ENCODE results near the gene FFAR4.

The FFAR4 gene

GRCh38 chr10:93554316-93554663, 12.2 kb upstream of the FFAR4 start:
- H2BK5ac ChIP-seq (ENCODE audit: low read depth, low read length, poor library complexity) = no peak overlapping the region
- H3K4me1 ChIP-seq (ENCODE audit: control insufficient read depth in 1 of 2, insufficient read depth in 2 of 2, low read length in 2 of 2) = peaks cover 2 to 9% of the 10 kb centered on the region in 2 experiments
- no peak overlapping the region for H3K4me3 ChIP-seq (ENCODE audit: low read depth, low read length)
- no peak for DNase-seq
- no peak overlapping the region for H2BK120ac ChIP-seq (ENCODE audit: insufficient read depth, low read length, poor library complexity)
- no peak overlapping the region for H3K4ac ChIP-seq (ENCODE audit: low read depth, low read length)
- H2AFZ ChIP-seq (ENCODE audit: insufficient read depth, low read length, poor library complexity) = no peak overlapping the region
- no peak overlapping the region for H3K23ac ChIP-seq (ENCODE audit: low read length)
- no peak overlapping the region for H3K18ac ChIP-seq (ENCODE audit: low read length)
- no peak overlapping the region for H2AK5ac ChIP-seq (ENCODE audit: low read length)
- H3K79me2 ChIP-seq (ENCODE audit: control insufficient read depth, insufficient read depth, low read length, poor library complexity) = no peaks in the 10 kb centered on the region
- no peak overlapping the region for H3K27ac ChIP-seq (ENCODE audit: low read depth, low read length)
- no peak overlapping the region for H4K8ac ChIP-seq (ENCODE audit: low read depth, low read length)
- H3K14ac ChIP-seq (ENCODE audit: low read length) = no peak overlapping the region
- H4K91ac ChIP-seq (ENCODE audit: low read depth, low read length) = no peak overlapping the region
- H3K9ac ChIP-seq (ENCODE audit: low read length) = no peak overlapping the region
- WGBS (ENCODE audit: extremely low coverage, insufficient coverage, insufficient read length) = no CpG with 5 or more reads among the region's 1 CpG
- H3K27me3 ChIP-seq (ENCODE audit: insufficient read depth, low read length) = no peaks in the 10 kb centered on the region
- peaks cover under 1% of the 10 kb centered on the region for H3K9me3 ChIP-seq (ENCODE audit: insufficient read depth, low read depth, low read length)
- no peaks in the 10 kb centered on the region for H3K36me3 ChIP-seq (ENCODE audit: control insufficient read depth in 1 of 2, insufficient read depth in 2 of 2, low read length in 2 of 2)
- peaks cover under 1% of the 10 kb centered on the region for H3K79me1 ChIP-seq (ENCODE audit: low read length)
- H4K12ac ChIP-seq (ENCODE audit: low read depth, low read length) = no peak overlapping the region
- no peak overlapping the region for H2BK12ac ChIP-seq (ENCODE audit: low read length)
- no peak overlapping the region for H3K4me2 ChIP-seq (ENCODE audit: low read length)

DNA sequence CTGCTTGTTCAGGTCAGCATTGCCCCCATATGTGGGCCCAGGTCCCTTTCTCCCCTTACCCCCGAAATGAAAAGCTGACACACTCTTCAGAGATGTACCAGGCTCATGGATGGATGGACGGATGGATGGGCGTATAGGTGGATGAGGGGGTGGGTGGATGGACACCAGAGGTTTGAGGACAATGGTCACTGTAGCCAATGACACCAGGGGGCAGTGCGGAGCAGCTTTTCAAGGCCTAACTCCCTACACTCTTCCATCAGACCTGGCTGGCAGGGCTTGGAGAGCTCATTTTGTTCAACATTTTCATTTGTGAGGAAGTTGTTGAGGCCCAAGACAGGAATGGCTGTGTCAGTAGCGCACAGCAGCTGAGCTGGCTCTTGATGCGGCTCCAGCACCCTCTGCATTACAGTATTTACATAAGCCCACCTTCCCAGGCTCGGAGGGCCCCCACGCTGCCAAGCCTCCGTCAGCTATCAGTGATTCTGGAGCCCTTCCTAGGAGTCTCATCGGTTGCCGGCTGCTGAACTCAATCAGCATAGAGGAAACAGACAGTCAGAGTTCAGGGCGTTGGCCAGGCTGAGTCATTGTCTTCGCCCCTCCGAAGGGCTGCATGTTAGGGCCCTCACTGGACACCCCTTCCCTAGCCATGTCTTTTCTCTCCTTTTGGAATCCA, 11.6 kb upstream of the FFAR4 start:
- Histone ChIP-seq H2AK5ac (ENCODE audit: low read length) (no peak overlapping the region), H3K4ac (ENCODE audit: low read depth, low read length) (no peak overlapping the region), H3K9ac (ENCODE audit: low read length) (no peak overlapping the region), H3K4me1 (ENCODE audit: control insufficient read depth in 1 of 2, insufficient read depth in 2 of 2, low read length in 2 of 2) (peaks cover 2 to 11% of the 10 kb centered on the region in 2 experiments), H3K36me3 (ENCODE audit: control insufficient read depth in 1 of 2, insufficient read depth in 2 of 2, low read length in 2 of 2) (no peaks in the 10 kb centered on the region), H2AFZ (ENCODE audit: insufficient read depth, low read length, poor library complexity) (no peak overlapping the region), H4K91ac (ENCODE audit: low read depth, low read length) (no peak overlapping the region), H2BK5ac (ENCODE audit: low read depth, low read length, poor library complexity) (no peak overlapping the region), H3K27me3 (ENCODE audit: insufficient read depth, low read length) (no peaks in the 10 kb centered on the region), H3K27ac (ENCODE audit: low read depth, low read length) (no peak overlapping the region), H3K4me3 (ENCODE audit: low read depth, low read length) (no peak overlapping the region), H3K18ac (ENCODE audit: low read length) (no peak overlapping the region), H3K14ac (ENCODE audit: low read length) (no peak overlapping the region), H3K23ac (ENCODE audit: low read length) (no peak overlapping the region), H4K12ac (ENCODE audit: low read depth, low read length) (no peak overlapping the region), H3K79me1 (ENCODE audit: low read length) (peaks cover 2% of the 10 kb centered on the region), H2BK120ac (ENCODE audit: insufficient read depth, low read length, poor library complexity) (no peak overlapping the region), H3K9me3 (ENCODE audit: insufficient read depth, low read depth, low read length) (peaks cover 5% of the 10 kb centered on the region), H4K8ac (ENCODE audit: low read depth, low read length) (no peak overlapping the region), H3K79me2 (ENCODE audit: control insufficient read depth, insufficient read depth, low read length, poor library complexity) (no peaks in the 10 kb centered on the region), H3K4me2 (ENCODE audit: low read length) (no peak overlapping the region), H2BK12ac (ENCODE audit: low read length) (no peak overlapping the region)
- no CpG with 5 or more reads among the region's 14 CpGs for WGBS (ENCODE audit: extremely low coverage, insufficient coverage, insufficient read length)
- DNase-seq = peak; percentile 78 to 89

DNA sequence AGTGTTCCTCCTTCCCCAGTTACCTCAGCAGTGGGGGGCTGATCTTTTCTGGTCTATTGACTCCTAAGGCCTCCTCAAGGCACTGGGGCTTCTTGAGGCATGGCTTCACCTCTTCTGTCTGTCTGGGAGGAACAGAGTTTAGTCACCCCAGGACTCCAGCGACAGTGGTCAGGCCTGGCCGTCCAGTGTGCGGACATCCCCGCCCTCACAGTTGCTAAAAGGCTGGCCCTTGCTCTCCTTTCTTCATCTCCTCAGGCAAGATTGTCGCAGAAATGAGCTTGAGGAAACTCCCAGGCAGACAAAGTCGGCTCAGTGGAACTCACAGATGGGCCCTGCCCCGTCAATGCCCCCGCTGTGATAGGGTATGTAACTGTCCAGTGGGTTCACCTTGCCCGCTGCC, 7.0 kb upstream of the FFAR4 start:
- H3K27me3 ChIP-seq (ENCODE audit: insufficient read depth, low read length) = no peaks in the 10 kb centered on the region
- H3K4ac ChIP-seq (ENCODE audit: low read depth, low read length) = no peak overlapping the region
- no peak overlapping the region for H2AFZ ChIP-seq (ENCODE audit: insufficient read depth, low read length, poor library complexity)
- no peak for DNase-seq
- H3K9ac ChIP-seq (ENCODE audit: low read length) = no peak overlapping the region
- no peaks in the 10 kb centered on the region for H3K36me3 ChIP-seq (ENCODE audit: control insufficient read depth in 1 of 2, insufficient read depth in 2 of 2, low read length in 2 of 2)
- H3K4me2 ChIP-seq (ENCODE audit: low read length) = no peak overlapping the region
- no peaks in the 10 kb centered on the region for H3K79me2 ChIP-seq (ENCODE audit: control insufficient read depth, insufficient read depth, low read length, poor library complexity)
- peaks cover 5% of the 10 kb centered on the region for H3K9me3 ChIP-seq (ENCODE audit: insufficient read depth, low read depth, low read length)
- H4K12ac ChIP-seq (ENCODE audit: low read depth, low read length) = no peak overlapping the region
- H4K91ac ChIP-seq (ENCODE audit: low read depth, low read length) = peak overlapping the region; percentile 1
- H3K4me1 ChIP-seq (ENCODE audit: control insufficient read depth in 1 of 2, insufficient read depth in 2 of 2, low read length in 2 of 2) = peaks cover 2 to 12% of the 10 kb centered on the region in 2 experiments
- peak overlapping the region; percentile 14 for H3K27ac ChIP-seq (ENCODE audit: low read depth, low read length)
- no peak overlapping the region for H2BK12ac ChIP-seq (ENCODE audit: low read length)
- H3K23ac ChIP-seq (ENCODE audit: low read length) = no peak overlapping the region
- H3K4me3 ChIP-seq (ENCODE audit: low read depth, low read length) = no peak overlapping the region
- peaks cover 2% of the 10 kb centered on the region for H3K79me1 ChIP-seq (ENCODE audit: low read length)
- H2AK5ac ChIP-seq (ENCODE audit: low read length) = no peak overlapping the region
- no peak overlapping the region for H3K18ac ChIP-seq (ENCODE audit: low read length)
- no peak overlapping the region for H3K14ac ChIP-seq (ENCODE audit: low read length)
- H4K8ac ChIP-seq (ENCODE audit: low read depth, low read length) = no peak overlapping the region
- no peak overlapping the region for H2BK5ac ChIP-seq (ENCODE audit: low read depth, low read length, poor library complexity)
- H2BK120ac ChIP-seq (ENCODE audit: insufficient read depth, low read length, poor library complexity) = no peak overlapping the region
- no CpG with 5 or more reads among the region's 9 CpGs for WGBS (ENCODE audit: extremely low coverage, insufficient coverage, insufficient read length)

GRCh38 chr10:93560541-93560940, 5.9 kb upstream of the FFAR4 start:
- Histone ChIP-seq H3K79me2 (ENCODE audit: control insufficient read depth, insufficient read depth, low read length, poor library complexity) (no peaks in the 10 kb centered on the region), H3K36me3 (ENCODE audit: control insufficient read depth in 1 of 2, insufficient read depth in 2 of 2, low read length in 2 of 2) (no peaks in the 10 kb centered on the region), H4K91ac (ENCODE audit: low read depth, low read length) (peak overlapping the region; percentile 17), H4K12ac (ENCODE audit: low read depth, low read length) (no peak overlapping the region), H3K4me2 (ENCODE audit: low read length) (no peak overlapping the region), H3K4me3 (ENCODE audit: low read depth, low read length) (no peak overlapping the region), H3K9ac (ENCODE audit: low read length) (no peak overlapping the region), H3K4me1 (ENCODE audit: control insufficient read depth in 1 of 2, insufficient read depth in 2 of 2, low read length in 2 of 2) (peaks cover 0 to 5% of the 10 kb centered on the region in 2 experiments), H2BK12ac (ENCODE audit: low read length) (no peak overlapping the region), H4K8ac (ENCODE audit: low read depth, low read length) (no peak overlapping the region), H3K27ac (ENCODE audit: low read depth, low read length) (peak overlapping the region; percentile 13), H3K4ac (ENCODE audit: low read depth, low read length) (no peak overlapping the region), H3K79me1 (ENCODE audit: low read length) (peaks cover 2% of the 10 kb centered on the region), H2BK5ac (ENCODE audit: low read depth, low read length, poor library complexity) (no peak overlapping the region), H3K27me3 (ENCODE audit: insufficient read depth, low read length) (no peaks in the 10 kb centered on the region), H3K18ac (ENCODE audit: low read length) (no peak overlapping the region), H3K14ac (ENCODE audit: low read length) (no peak overlapping the region), H2AK5ac (ENCODE audit: low read length) (no peak overlapping the region), H3K9me3 (ENCODE audit: insufficient read depth, low read depth, low read length) (peaks cover 5% of the 10 kb centered on the region), H3K23ac (ENCODE audit: low read length) (no peak overlapping the region), H2BK120ac (ENCODE audit: insufficient read depth, low read length, poor library complexity) (peak overlapping the region; percentile 0), H2AFZ (ENCODE audit: insufficient read depth, low read length, poor library complexity) (no peak overlapping the region)
- no peak for DNase-seq
- no CpG with 5 or more reads among the region's 6 CpGs for WGBS (ENCODE audit: extremely low coverage, insufficient coverage, insufficient read length)

Measured in trophoblast cell (in vitro differentiated cells and primary cell).